NCI-H526 treated with DMSO at 0.1 percent for 48 hours (cell line): ENCODE results near the gene RMRP.

ENCODE experiments used
- DNase-seq: peaks from one replicate; lab custom pipeline; 2025; lab: John Stamatoyannopoulos, UW

RMRP gene

DNA sequence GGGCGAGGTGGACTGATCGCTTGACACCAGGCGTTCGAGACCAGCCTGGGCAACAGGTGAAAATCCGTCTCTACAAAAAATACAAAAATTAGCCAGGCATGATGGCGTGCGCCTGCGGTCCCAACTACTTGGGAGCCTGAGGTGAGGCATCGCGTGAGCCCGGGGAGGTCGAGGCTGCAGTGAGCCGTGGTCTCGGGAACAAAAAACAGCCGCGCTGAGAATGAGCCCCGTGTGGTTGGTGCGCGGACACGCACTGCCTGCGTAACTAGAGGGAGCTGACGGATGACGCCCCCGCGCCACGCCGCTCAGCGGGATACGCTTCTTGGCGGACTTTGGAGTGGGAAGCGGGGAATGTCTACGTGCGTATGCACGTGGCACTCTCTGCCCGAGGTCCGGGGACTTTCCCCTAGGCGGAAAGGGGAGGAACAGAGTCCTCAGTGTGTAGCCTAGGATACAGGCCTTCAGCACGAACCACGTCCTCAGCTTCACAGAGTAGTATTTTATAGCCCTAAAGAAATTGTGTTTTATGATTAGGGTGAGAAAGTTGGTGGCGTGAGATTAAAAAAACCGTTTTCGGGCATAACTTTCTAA lies at the start of gene RMRP:
Gene RMRP, minus strand, starts transcription at position 474 of the 591 bp plus-strand sequence.
- DNase-seq = peak; percentile 95

DNA sequence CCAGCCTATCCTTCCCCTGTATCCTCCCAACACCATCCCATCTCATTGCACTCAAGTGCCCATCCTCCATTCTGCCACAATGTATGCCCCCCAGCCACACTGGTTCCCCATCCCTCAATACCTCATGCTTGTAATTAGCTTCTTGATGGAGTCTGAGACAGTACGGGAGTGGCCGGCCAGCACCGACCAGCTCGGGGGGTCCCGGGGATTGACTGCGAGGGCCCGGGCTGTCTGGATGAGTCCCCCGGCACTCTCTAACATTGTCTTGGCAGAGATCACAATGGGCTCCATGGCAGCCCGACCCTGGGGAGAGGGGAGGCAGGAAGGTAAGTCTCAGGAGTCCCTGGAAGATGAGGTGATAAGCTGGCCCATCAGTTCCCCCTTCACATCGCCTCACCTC lies 49.1 kb upstream of the RMRP start:
- DNase-seq = no peak

DNA sequence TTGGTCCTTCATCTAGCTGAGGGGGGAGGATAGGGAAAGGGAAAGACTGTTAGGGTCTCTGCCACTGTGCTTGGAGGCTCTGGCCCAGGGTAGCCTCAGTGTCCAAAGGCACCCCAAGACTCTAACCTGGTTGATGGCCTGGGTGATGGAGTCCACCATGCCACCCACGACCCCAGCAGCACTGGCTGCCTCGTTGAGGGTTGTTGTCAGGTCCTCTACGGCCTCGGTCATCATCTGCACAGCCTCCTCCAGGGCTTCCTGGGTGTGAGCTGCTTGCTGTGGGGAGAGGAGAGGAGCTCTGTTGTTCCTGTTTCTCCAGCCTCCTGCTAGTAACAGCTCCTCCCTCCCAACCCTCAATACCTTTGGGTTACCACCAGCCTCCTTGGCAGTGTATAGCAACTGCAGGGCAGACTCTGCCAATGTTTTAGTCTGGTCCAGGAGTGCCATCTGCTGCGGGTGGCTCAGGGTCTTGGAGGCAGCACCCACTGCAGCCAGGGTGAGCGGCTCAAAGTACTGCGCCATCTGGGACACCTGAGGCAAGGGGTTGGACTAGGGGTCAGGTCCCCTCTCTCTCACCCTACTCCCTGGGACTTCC lies 48.1 kb upstream of the RMRP start:
- no peak for DNase-seq

DNA sequence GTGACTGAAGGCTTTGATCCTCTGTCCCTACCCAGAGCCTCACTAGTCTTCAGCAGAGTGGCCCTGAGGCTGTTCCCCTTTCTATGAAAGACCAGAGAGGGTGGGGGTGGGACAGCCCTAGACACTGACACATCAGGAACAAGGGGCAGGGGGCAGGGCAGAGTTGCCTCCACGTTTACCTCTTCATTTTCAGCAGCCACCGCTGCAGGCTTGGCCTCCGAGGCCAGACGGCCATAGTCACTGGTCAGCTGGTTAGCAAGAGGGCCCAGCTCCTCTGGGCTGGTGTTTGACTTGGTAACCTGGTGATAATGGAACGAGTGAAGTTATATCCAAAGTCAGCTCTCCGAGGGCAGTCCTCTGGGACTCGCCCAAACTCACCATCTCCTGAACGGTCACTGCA lies 47.6 kb upstream of the RMRP start:
- DNase-seq = no peak

DNA sequence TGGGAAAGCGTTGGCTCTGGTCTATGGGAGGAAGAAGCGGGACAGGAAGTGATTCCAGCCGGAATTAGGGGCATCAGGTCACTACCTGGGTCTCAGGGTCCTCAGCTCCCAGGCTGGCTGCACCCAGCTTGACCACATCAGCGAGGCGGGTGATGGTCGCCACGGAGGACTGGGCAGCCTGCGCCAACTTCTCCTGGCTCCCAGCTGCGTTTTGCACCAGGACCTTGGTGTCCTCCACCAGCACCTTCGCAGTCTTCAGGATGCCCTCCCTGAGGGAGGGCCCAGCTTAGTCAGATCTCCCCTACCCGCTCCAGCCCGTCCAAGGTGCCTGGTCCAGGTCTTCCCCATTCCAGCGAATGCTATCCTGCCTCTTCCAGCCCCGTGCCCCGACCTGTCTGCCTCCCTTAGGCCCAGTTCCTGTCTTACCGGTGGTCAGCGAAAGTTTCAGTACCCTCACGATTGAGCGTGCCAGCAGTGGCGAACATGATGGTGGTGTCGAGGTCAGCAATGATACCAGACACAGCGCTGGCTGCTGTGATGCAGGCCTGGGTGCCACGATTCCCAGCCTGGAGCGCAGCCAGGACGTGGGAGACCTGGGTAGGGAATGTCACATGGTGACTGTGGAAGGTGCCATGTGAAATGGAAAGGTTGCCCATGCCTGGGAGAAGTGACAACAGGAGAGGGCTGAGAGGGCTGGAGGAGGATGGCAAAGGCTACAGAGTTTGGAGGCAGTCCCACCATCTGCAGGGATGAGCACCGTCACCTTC lies 46.3 kb upstream of the RMRP start:
- DNase-seq = no peak

DNA sequence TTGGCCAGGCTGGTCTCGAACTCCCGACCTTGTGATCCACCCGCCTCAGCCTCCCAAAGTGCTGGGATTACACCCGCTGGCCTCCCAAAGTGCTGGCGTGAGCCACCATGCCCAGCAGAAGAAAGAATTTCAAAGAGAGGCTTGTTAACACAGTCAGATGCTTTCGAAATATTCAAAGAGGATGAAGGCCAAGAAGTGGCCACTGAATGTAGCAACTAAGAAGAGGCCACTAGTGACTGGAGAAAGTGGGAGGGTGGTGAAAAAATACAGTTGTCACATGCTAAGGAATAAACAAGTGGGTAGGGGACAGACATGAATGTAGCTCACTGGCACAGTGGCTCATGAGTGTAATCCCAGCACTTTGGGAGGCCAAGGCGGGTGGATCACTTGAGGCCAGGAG lies 44.9 kb upstream of the RMRP start:
- no peak for DNase-seq

DNA sequence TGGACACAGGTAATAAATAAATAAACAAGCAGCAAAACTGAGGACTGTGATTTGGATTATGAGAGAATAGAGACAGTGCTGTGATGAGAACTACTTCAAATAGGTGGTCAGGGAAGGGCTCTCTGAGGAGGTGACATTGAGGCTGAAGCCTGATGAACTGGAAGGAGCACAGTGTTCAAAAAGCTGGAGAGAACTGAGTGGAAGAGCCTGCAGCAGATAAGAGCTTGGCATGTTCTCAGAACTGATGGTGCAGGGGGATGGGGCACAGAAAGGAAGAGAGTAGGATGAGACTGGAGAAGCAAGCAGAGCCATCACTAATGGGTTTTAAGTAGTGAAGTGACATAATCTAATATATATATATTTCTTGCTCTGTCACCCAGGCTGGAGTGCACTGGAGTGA lies 43.1 kb upstream of the RMRP start:
- DNase-seq = no peak

DNA sequence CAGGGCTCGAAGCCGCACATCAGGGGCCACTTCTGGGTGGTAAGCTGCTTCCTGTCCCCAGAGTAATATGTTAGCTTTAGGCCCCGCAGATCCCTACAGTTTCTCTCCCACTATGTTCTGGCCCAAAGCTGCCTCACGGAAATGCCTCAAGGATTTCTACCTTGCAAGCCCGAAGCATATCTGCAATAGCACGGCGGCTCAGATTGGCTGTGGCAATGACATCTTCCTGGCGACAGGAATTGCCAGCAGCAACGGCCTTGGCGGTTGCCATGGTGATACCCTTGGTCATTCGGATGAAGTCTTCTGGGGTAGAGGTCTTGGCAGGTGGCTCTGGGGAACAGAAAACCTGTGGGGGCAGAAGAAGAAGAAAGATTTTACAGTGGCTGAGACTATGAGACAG lies 42.2 kb upstream of the RMRP start:
- no peak for DNase-seq

DNA sequence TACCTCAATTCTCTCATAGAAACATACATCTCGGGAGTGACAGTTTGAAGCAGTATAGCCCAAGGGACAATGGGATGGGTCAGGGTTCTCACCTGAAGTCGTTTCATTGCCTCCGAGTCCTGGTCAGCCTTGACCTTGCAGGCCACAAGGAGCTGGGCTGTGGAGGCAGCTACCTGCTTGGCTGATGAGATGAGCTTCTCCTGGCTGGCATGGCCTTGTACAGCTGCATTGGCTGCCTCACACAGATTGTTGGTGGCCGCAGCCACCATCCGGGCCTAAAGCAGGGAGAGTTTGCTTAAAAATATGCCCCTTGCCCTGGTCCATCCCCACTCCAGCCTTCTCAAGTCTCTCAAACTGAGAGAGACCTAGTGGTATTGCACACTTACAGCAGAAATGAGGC lies 40.4 kb upstream of the RMRP start:
- DNase-seq = no peak

DNA sequence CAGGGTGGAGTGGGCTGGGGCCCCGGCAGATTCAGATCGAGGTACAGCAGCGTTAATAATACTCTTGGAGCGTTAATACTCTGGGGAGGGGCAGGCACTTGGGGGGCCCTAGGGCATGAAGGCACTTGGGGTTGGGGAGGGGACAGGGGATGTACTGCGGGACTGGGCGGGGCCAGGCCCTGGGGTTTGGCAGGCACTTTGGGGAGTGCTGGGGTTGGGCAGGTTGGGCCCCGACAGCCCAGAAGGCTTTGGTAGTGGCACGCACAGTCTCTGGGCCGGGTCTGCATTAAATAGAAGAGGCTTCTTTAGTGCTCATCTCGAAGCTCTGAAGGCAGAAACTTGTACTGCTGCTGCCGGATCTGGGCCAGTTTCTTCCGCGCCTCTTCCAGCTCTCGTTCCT lies 39.7 kb upstream of the RMRP start:
- DNase-seq = no peak

DNA sequence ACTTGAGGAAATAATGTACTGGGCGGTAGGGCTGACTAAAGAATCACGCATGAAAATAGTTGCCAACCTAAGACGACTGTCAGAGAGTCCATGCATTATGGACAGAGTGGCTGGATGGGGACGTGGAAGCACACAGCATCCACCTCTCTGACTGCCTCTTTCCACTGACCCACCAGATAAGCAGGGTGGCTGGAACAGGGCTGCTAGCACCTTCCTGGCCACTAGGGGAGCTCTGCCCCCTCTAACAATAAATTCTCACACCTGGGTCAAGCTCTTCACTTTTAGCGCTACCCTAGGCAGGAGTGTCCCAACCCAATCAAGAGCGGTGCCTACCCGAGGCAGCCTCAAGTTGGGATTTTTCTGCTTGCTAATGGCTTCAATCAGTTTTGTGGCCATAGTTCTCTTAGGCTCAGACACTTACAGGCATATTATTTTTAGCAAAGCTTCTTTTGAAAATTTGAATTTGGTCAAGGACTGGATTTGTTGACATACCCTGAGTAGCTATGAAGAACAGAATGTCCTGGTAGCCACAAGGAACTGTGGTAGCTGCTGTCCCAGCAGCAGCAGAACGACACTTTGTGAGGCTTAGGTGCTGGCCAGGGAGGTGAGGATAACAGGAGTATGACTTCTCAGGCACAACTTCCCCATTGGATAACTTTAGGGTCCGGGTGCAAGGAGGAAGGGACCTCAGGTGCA lies 38.8 kb upstream of the RMRP start:
- no peak for DNase-seq

DNA sequence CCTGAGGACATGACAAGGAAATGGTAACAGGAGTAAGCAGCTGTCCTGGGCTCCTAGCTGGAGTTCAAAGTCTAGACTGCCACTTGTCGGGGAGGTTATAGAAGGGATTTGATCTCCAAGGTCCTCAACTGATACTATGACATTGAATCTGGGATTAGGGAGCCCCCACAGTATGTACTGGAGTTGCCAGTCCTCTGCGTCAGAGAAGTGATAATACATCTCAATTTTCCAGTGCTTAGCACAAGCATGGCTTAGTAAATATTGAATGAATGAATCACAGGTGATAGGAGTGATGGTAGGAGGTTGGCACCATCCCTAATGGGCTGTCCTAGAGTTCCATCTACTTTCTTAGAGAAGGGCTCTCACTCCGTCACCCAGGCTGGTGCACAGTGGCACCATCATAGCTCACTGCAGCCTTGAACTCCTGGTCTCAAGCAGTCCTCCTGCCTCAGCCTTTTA lies 38.2 kb upstream of the RMRP start:
- no peak for DNase-seq

DNA sequence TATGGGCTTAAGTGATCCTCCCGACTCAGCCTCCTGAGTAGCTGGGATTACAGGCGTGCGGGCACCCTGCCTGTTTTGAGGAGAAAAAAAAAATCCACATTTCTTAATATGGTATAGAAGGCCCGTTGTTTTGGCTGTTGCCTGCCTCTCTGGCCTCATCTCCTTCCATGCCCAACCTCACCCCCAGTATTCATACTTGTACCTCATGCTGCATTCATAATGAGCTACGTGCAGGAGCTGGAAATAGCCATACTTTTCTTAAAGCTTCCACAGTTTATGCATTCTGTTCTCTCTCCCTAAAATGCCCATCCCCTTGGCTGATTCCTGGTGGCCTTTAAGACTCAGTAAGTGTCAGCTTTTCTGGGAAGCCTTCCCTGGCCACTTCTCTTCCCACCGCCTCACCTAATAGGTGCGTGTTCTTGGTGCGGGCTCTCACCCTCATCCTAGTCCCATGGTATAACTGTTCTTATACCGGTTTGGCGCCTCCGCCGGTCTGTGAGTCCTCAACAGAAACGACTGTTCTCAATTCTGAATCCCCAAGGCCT lies 34.0 kb upstream of the RMRP start:
- no peak for DNase-seq

DNA sequence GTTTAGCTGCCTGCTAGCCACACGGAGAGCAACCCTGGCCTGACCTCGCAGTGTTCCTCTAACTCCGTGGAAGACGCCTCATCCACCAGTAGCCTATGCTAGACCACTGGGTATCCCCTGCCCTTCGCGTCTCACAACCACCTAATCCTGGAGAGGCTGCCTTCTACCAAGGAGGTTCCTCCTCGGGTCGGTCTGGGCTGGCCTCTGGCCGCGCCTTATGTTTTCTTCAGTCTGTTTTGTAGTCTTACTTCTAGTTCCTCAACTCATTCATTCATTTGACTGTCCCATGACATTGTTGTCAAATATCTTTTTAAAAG lies 33.5 kb upstream of the RMRP start:
- DNase-seq = no peak

DNA sequence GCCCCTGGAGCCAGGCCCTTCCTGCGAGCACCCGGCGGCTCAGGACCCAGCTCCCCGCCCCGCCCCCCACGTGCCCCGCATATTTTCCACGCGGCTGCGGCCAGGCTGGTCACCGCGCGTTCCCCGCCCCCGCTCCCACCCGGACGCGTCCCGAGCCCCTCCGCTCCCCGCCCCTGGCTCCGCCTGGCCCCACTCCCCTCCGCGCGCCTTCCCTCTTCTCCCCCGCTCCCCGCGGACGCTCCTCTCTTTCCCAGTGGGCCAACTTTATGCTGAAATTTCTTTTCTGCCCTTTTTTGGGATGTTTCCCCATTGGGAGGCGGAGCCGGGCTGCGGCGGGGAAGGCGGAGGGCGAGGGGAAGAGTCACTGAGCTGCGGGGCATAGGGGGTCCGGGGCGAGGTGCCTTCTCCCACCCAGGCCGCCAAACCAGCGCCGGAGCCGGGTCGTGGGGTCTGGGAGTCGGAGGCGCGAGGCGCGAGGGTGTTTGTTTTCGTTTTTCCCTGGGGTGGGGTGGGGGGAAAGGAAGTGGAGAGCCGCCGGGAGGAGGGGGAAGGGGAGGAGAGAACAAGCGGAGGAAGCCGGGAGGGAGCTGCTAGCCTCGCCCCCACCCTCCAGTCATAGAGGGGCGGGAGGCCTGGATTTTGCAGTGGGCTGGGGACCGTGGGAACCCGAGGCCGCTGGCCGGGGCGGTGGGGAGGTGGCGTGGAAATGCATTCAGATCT lies 33.0 kb upstream of the RMRP start:
- no peak for DNase-seq

DNA sequence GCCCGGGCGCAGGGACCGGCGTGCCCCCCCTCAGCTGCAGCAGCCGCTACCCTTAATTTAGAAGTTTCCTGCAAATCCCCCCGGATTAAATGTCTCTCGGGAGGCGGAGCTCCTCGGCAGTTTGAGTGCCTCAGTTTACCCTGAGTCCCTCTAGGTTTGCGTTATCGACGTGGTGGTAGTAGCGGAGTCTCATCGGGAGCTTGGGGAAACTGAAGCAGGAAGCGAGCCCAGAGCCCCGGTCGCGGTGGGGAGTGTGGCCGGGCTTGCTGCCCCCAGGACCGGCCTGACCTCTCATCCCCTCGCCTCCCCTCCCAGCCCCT lies 32.4 kb upstream of the RMRP start:
- DNase-seq = no peak

DNA sequence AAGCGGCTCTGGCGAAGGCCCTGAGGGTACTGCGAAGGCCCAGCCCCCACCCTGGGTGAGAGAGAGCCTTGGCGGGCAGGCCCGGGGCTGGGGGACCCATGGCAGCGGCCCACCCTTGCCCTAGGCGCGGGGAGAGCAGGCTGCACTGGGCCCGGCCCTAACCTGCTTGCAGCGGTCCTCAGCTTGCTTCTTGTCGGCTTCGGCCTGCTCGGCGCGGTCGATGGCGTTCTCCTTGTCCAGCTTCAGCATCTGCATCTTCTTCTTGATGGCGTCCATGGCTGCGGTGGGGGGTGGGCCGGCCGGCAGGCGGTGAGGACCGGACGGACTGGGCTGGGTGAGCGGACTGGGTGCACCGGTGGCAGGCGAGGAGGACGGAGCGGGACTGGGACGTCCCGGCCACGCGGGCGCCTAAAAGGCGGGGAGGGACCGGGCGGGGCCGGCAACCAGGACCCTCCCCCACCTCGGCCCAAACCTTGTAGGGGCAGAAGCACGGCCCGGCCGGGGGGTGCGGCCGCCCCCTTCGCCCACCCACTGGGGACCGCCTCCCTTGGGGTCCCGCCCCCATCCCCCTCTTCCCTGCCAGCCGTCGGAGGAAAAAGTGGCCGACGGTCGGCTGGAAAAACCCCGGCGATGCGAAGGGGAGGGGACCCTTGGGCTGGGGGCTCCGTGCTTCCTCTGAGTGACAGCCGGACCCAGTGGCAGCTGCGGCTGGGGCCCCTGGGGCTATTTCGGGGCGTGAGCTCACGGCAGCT lies 31.9 kb upstream of the RMRP start, which contains the start of gene TPM2:
Gene TPM2, minus strand, starts transcription at position 384 of the 752 bp plus-strand sequence. Its CDS starts 108 bp downstream, at position 276.
- no peak for DNase-seq

DNA sequence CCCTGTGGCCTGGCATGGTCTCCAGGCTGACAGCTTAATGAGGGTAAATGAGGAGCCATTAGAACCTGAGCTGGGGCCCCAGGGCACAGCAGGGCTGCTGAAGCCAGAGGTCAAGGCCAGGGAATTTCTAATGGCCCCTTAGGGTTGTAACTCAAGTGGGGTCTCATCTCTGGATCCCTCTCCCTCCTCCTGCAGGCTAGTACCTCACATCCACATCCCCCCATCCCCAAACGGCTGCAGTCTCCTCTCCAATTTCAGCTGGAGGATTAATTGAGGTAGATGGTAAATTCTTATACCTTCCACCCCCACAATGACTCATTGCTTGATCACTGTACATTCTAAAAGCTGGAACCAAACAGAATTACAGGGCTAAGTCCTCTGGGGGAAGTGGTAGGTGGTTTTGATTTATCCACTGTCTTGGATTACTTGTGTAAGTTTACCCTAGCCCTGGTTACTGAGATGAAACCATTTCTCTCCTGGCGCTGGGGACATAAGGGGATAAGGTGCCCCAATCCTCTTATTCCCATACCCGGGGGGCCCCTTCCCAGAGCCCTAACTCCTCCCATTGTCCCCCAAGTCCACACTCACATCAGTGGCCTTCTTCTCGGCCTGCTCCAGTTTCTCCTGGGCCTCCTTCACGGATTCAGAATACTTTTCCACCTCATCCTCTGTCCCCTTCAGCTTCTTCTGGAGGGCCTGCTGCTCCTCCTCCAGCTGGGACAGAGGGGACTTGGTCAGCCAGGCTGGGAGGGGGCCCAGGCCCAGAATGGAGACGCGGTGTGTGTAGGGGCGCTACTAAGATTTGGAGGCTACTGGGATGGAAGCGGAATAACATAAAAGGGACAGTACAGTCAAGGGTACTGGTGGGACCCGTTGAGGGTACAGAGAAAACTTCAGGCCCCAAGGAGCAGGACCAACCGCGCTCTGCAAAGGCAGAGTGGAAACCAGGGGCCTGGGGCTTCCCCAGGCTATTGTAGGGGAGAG lies 31.0 kb upstream of the RMRP start:
- DNase-seq = no peak

DNA sequence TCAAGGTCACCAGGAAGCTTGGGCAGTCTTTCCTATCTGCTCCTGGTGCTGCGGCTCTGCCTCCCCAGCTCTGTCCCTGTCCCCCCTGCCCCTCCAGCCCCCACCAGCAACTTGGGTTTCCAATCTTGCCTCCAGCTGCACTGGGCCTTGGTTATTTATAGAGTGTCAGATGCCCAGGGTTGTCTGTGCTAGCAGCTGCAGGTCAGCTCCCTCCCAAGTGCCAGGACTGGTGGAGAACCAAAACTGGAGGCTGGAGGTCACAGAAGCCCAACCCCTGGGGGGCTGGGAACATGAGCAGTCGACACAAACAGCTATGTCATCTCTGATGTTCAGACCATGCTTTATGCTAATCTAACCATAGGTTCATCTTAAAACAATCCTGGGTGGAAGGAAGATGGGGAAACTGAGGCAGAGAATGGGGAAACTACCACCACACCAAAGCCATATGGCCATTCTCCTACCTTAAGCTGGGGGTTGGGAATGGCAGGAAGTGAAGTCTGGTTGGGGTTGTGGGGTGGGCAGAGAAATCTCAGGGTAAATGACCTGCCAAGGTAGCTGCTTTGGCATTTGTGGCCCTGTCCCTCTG lies 30.2 kb upstream of the RMRP start:
- no peak for DNase-seq

DNA sequence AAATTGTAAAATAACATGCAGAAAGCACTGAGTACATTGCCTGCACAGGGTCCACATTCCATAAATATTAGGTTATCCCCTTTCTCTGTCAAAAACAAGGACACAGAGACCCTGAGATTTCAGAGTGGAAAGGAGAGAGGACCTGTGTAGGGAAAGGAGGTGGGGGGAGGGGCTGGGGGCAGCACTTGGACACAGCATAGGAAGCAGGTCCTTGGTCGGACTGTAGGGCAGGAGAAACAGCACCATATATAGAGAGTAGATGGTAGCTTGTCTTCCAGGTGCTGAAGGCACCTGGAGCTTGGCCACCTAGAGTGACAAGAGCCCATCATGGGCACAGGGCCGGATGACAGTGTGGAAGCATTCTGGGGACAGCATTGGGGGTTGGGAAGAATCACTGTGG lies 29.5 kb upstream of the RMRP start:
- no peak for DNase-seq
